Measurements from ENCODE around the gene CDC42BPA.

The CDC42BPA gene

DNA sequence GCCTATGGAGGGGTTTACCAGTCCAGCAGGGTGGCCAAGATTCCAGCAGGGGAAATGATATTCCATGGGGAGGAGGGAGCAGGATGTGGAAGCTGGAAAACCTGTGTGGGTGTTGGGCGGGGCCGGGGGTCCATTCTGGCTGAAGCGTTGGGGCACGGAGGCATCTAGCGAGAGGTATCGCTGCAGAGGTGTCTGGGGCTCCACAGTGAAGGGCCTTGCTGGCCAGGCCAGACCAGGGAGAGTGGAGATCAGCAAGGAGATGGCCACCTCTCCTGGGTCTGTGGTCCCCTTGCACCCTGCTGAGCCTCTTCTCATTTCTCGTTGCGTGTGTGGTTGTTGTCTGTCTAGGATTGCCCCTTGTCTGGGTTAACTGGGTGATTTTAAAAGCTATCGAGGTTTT, 372.0 kb downstream of the CDC42BPA start:
- H3K4me3 ChIP-seq (ENCODE audit: insufficient read depth, low read depth, low read length) = no peak overlapping the region
- WGBS, 2 experiments = 92 to 95% methylated on average over 9 of the region's 9 CpGs
- no peak overlapping the region for H3K27ac ChIP-seq (ENCODE audit: insufficient read depth, low read depth, low read length, poor library complexity, severe bottlenecking)
- H3K27me3 ChIP-seq (ENCODE audit: control insufficient read depth, insufficient read depth, low read length, poor library complexity, severe bottlenecking) = no peaks in the 10 kb centered on the region
- H3K36me3 ChIP-seq (ENCODE audit: control insufficient read depth, insufficient read depth, low read length) = no peaks in the 10 kb centered on the region
- no peaks in the 10 kb centered on the region for H3K9me3 ChIP-seq (ENCODE audit: control insufficient read depth, low read length)
- peaks cover 10% of the 10 kb centered on the region for H3K4me1 ChIP-seq (ENCODE audit: control insufficient read depth, insufficient read depth, low read length)

DNA sequence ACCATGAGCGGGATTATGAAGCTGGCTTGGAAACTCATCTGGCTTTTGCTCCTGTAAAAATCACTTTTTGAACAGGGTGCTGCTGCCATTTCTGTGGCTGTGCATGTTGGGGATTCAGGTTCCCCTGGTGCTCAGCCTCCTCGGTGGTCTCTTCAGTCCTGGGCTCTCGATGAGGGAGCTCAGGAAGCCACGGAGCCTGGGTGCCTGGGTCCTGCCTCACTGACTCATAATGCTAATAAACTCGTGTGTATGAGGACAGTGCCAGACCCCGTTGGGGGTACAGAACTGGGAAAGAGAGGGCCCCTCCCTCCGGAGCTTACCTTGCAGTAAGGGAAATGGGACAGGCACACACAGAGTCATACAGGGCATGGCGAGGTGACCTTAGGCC, 372.4 kb downstream of the CDC42BPA start:
- Histone ChIP-seq H3K36me3 (ENCODE audit: control insufficient read depth, insufficient read depth, low read length) (no peaks in the 10 kb centered on the region), H3K9me3 (ENCODE audit: control insufficient read depth, low read length) (no peaks in the 10 kb centered on the region), H3K27me3 (ENCODE audit: control insufficient read depth, insufficient read depth, low read length, poor library complexity, severe bottlenecking) (no peaks in the 10 kb centered on the region), H3K27ac (ENCODE audit: insufficient read depth, low read depth, low read length, poor library complexity, severe bottlenecking) (no peak overlapping the region), H3K4me3 (ENCODE audit: insufficient read depth, low read depth, low read length) (no peak overlapping the region), H3K4me1 (ENCODE audit: control insufficient read depth, insufficient read depth, low read length) (peaks cover 10% of the 10 kb centered on the region)
- WGBS, 2 experiments = 85 to 86% methylated on average over 8 of the region's 8 CpGs

DNA sequence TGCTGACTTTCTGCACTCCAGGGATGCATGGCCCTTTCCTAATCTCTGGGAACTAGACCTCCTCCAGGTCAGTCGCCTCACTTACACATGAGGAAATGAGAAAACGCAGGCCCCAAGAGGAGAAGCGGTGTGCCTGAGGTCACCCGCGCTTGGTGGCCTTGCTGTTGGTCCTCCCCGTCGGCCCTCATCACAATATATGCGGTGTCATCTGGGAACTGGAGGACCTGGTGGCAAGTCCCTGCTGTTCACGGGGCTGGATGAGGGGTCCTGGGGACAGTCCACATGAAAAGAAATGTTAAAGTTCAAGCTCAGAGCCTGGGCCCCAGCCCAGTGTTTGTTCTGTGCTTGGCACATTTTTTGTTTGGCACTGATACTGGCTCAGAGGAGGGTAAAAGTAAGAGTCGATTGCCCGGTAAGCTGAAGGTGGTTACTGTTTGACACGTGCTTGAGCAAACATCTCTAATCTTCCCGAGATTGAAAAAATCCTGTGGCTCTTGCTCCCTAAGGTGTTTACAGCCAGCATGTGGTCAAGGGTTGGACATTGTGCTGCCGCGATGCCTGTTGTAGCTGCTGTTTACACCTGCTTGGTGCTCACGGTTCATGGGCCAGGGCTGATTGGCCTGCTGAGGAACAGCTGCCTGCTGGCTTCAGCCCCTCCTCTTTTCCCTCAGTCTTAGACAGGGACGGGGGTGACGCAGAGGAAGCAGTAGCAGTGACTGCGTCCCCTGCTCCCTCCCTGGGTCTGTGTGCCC, 373.0 kb downstream of the CDC42BPA start:
- Histone ChIP-seq H3K36me3 (ENCODE audit: control insufficient read depth, insufficient read depth, low read length) (no peaks in the 10 kb centered on the region), H3K9me3 (ENCODE audit: control insufficient read depth, low read length) (no peaks in the 10 kb centered on the region), H3K4me1 (ENCODE audit: control insufficient read depth, insufficient read depth, low read length) (peaks cover 10% of the 10 kb centered on the region), H3K4me3 (ENCODE audit: insufficient read depth, low read depth, low read length) (no peak overlapping the region), H3K27ac (ENCODE audit: insufficient read depth, low read depth, low read length, poor library complexity, severe bottlenecking) (no peak overlapping the region), H3K27me3 (ENCODE audit: control insufficient read depth, insufficient read depth, low read length, poor library complexity, severe bottlenecking) (no peaks in the 10 kb centered on the region)
- WGBS, 2 experiments = 65 to 67% methylated on average over 19 of the region's 19 CpGs

DNA sequence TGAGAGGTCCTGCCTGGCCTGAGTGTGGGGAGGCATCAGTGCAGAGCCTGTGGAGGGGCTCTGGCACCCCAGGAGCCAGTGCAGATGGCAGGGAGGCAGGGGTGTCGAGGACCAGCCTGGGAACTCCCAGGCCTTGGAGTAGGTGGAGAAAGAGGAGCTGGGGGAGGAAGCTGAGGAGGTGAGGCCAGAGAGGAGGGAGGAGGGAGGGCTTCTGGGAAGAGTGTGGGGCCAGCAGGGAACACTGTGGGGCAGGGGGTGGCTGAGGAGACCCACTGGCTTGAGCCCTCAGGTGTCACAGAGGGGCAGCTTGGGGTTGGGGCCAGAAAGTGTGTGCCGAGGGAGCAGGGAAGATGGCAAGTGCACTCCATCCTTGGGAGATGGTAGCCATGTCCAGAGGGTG, 374.4 kb downstream of the CDC42BPA start:
- Histone ChIP-seq H3K4me1 (ENCODE audit: control insufficient read depth, insufficient read depth, low read length) (peaks cover 10% of the 10 kb centered on the region), H3K27ac (ENCODE audit: insufficient read depth, low read depth, low read length, poor library complexity, severe bottlenecking) (no peak overlapping the region), H3K27me3 (ENCODE audit: control insufficient read depth, insufficient read depth, low read length, poor library complexity, severe bottlenecking) (no peaks in the 10 kb centered on the region), H3K9me3 (ENCODE audit: control insufficient read depth, low read length) (no peaks in the 10 kb centered on the region), H3K36me3 (ENCODE audit: control insufficient read depth, insufficient read depth, low read length) (no peaks in the 10 kb centered on the region), H3K4me3 (ENCODE audit: insufficient read depth, low read depth, low read length) (no peak overlapping the region)
- WGBS, 2 experiments = 86 to 89% methylated on average over 2 of the region's 2 CpGs

DNA sequence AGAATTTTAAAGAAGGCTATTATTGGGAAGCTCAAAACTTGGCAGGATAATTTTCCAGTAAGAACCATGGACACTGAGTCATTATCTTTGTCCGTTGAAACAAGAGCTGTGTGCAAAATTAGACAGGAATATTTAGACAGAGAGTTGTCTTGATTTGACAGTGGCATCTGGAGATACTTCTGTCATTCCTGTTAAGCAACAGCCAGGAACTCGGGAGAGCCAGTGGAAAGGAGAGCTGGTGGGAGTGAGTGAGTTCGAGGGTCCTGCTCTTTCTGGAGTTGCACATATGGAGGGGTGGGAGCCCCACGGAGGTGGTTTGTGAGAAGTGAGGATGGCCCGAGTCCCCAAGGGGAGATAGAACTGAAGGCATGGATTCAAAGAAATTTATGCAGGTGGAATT, 375.1 kb downstream of the CDC42BPA start:
- Histone ChIP-seq H3K4me1 (ENCODE audit: control insufficient read depth, insufficient read depth, low read length) (peaks cover 12% of the 10 kb centered on the region), H3K4me3 (ENCODE audit: insufficient read depth, low read depth, low read length) (no peak overlapping the region), H3K9me3 (ENCODE audit: control insufficient read depth, low read length) (no peaks in the 10 kb centered on the region), H3K27me3 (ENCODE audit: control insufficient read depth, insufficient read depth, low read length, poor library complexity, severe bottlenecking) (no peaks in the 10 kb centered on the region), H3K27ac (ENCODE audit: insufficient read depth, low read depth, low read length, poor library complexity, severe bottlenecking) (no peak overlapping the region), H3K36me3 (ENCODE audit: control insufficient read depth, insufficient read depth, low read length) (no peaks in the 10 kb centered on the region)
- WGBS, 2 experiments = 90 to 93% methylated on average over 5 of the region's 5 CpGs

DNA sequence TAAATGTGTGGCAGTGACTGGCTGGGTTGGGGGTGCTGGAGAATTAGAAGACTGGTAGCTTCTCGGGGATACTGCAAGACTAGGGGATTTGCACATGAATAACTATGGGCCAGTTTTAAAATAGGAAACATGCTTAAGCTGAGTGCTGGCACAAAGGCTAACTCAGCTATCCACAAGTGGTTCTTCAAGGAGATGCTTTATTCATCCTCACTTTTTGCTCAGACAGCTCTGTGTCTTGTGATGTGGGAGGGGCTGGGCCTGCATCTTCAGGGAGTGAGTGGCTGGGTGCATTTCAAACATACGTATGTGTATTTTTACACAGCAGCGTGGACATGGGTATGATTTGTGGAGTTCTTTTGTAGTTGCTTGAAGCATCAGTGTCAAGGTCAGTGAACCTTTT, 375.9 kb downstream of the CDC42BPA start:
- 88 to 91% methylated on average over 3 of the region's 3 CpGs for WGBS, 2 experiments
- H3K9me3 ChIP-seq (ENCODE audit: control insufficient read depth, low read length) = no peaks in the 10 kb centered on the region

DNA sequence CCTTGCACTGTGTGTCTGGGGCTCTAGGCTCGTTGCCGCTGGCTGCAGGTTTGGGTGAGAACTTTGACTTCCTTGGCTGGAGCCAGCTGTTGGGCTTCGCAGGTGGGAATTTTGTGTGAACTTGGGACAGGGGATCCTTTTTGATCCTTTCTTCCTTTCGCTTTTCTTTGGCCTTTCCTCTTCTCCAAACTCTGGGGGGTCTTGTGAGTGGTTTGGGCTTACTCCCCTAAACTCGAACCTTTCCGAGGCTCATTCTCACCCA, 377.6 kb downstream of the CDC42BPA start:
- peaks cover 12% of the 10 kb centered on the region for H3K4me1 ChIP-seq (ENCODE audit: control insufficient read depth, insufficient read depth, low read length)
- no peak overlapping the region for H3K27ac ChIP-seq (ENCODE audit: insufficient read depth, low read depth, low read length, poor library complexity, severe bottlenecking)
- WGBS, 2 experiments = 61 to 62% methylated on average over 6 of the region's 6 CpGs
- H3K9me3 ChIP-seq (ENCODE audit: control insufficient read depth, low read length) = no peaks in the 10 kb centered on the region
- no peaks in the 10 kb centered on the region for H3K27me3 ChIP-seq (ENCODE audit: control insufficient read depth, insufficient read depth, low read length, poor library complexity, severe bottlenecking)
- peak overlapping the region; percentile 69 for H3K4me3 ChIP-seq (ENCODE audit: insufficient read depth, low read depth, low read length)
- no peaks in the 10 kb centered on the region for H3K36me3 ChIP-seq (ENCODE audit: control insufficient read depth, insufficient read depth, low read length)

More for the DNA sequence above, 375.9 kb downstream of the CDC42BPA start:
- H3K4me3 ChIP-seq (ENCODE audit: insufficient read depth, low read depth, low read length) = no peak overlapping the region
- peaks cover 12% of the 10 kb centered on the region for H3K4me1 ChIP-seq (ENCODE audit: control insufficient read depth, insufficient read depth, low read length)
- H3K36me3 ChIP-seq (ENCODE audit: control insufficient read depth, insufficient read depth, low read length) = no peaks in the 10 kb centered on the region
- H3K27ac ChIP-seq (ENCODE audit: insufficient read depth, low read depth, low read length, poor library complexity, severe bottlenecking) = no peak overlapping the region
- no peaks in the 10 kb centered on the region for H3K27me3 ChIP-seq (ENCODE audit: control insufficient read depth, insufficient read depth, low read length, poor library complexity, severe bottlenecking)

DNA sequence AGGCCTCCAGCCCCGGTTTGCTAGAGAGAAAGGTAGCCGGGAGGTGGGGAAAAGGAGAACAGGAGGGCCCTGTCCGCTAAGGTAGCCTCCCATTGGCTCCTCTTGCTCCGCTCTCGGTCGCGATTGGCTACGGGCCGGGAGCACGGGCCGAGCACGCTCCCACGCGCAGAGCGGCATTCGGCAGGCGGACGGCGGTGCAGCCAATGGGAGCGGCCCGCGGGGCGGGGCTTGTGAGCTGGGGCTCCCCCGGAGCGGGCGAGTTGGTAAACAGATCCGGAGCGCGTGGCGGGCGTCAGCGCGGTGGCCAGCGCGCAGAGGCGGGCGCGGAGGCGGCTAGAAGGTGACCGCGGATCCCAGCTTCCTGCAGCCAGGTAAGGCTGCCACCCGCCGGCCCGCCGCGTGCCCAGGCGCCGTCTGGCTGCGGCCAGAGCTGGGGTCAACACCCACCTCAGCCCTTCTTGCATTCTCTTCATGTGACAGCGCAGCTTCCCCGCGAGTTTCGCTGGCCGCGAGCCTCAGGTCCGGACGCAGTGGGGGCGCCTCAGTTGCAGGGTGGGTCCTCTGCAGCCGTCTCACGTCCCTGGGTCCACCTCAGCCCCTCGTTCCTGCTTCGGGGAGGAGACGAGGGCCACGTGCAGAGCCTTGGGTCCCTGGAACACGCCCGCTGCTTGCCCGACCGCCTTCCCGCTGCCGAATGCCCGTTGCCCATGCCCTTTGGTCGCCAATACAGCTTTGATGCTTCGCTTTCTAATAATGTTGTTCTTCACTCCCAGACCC, 378.1 kb downstream of the CDC42BPA start, which contains the start of gene COQ8A:
TSS of gene COQ8A (plus strand) at position 266 of the 777 bp plus-strand sequence. CDS start 21,092 bp downstream, outside the sequence.
- Histone ChIP-seq H3K27me3 (ENCODE audit: control insufficient read depth, insufficient read depth, low read length, poor library complexity, severe bottlenecking) (no peaks in the 10 kb centered on the region), H3K4me1 (ENCODE audit: control insufficient read depth, insufficient read depth, low read length) (peaks cover 8% of the 10 kb centered on the region), H3K27ac (ENCODE audit: insufficient read depth, low read depth, low read length, poor library complexity, severe bottlenecking) (peak within 1 kb of the TSS; percentile 95), H3K4me3 (ENCODE audit: insufficient read depth, low read depth, low read length) (peak within 1 kb of the TSS; percentile 69), H3K36me3 (ENCODE audit: control insufficient read depth, insufficient read depth, low read length) (no peaks in the 10 kb centered on the region), H3K9me3 (ENCODE audit: control insufficient read depth, low read length) (no peaks in the 10 kb centered on the region)
- WGBS, 2 experiments = 1% methylated on average over 73 of the region's 73 CpGs
